Trophoblast cell (in vitro differentiated cells and primary cell): ENCODE results near the gene RNU1-3.
"Not testable (repeated sequence)": the region's sequence is repeated elsewhere in the genome, so short reads cannot be mapped to it uniquely, and the experiment has no call there.

Experiments
- DNase-seq, 2 donors: peaks; one replicate each; pipeline ENCODE4 v3.0.0-alpha.2; 2016
- H2AFZ ChIP-seq: 2 replicates; pipeline ENCODE4 v1.6.1; 2013; ENCODE audit warnings: low read length, moderate library complexity, mild to moderate bottlenecking; ENCODE audit not compliant: insufficient read depth, poor library complexity
- H2AK5ac ChIP-seq: 2 replicates; pipeline ENCODE4 v1.6.1; 2013; ENCODE audit warnings: mild to moderate bottlenecking, low read length
- H2BK120ac ChIP-seq: 2 replicates; pipeline ENCODE4 v1.6.1; 2013; ENCODE audit warnings: low read length, mild to moderate bottlenecking, moderate library complexity; ENCODE audit not compliant: insufficient read depth, poor library complexity
- H2BK12ac ChIP-seq: 2 replicates; pipeline ENCODE4 v1.6.1; 2013; ENCODE audit warnings: mild to moderate bottlenecking, low read length, moderate library complexity
- H2BK5ac ChIP-seq: 2 replicates; pipeline ENCODE4 v1.6.1; 2013; ENCODE audit warnings: low read length, low read depth, moderate library complexity, mild to moderate bottlenecking; ENCODE audit not compliant: poor library complexity
- H3K14ac ChIP-seq: 2 replicates; pipeline ENCODE4 v1.6.1; 2013; ENCODE audit warnings: mild to moderate bottlenecking, low read length
- H3K18ac ChIP-seq: 2 replicates; pipeline ENCODE4 v1.6.1; 2013; ENCODE audit warnings: mild to moderate bottlenecking, low read length
- H3K23ac ChIP-seq: 2 replicates; pipeline ENCODE4 v1.6.1; 2013; ENCODE audit warnings: low read length
- H3K27ac ChIP-seq: 2 replicates; pipeline ENCODE4 v1.5.1; 2013; ENCODE audit warnings: low read depth, mild to moderate bottlenecking, inconsistent platforms, low read length, moderate library complexity
- H3K27me3 ChIP-seq: 2 replicates; pipeline ENCODE4 v1.6.1; 2013; ENCODE audit warnings: inconsistent platforms, mild to moderate bottlenecking, low read length, moderate library complexity; ENCODE audit not compliant: insufficient read depth
- H3K36me3 ChIP-seq, 2 experiments: 1 replicate in 1 of 2; 2 replicates in 1 of 2; pipeline ENCODE4 v1.6.1; 2013; ENCODE audit warnings: low read length in 2 of 2, mild to moderate bottlenecking in 2 of 2, moderate library complexity in 1 of 2; ENCODE audit not compliant: insufficient read depth in 2 of 2, control insufficient read depth in 1 of 2
- H3K4ac ChIP-seq: 2 replicates; pipeline ENCODE4 v1.6.1; 2013; ENCODE audit warnings: low read depth, mild to moderate bottlenecking, low read length, moderate library complexity
- H3K4me1 ChIP-seq, 2 experiments: 1 replicate in 1 of 2; 2 replicates in 1 of 2; pipeline ENCODE4 v1.6.1; 2013; ENCODE audit warnings: low read length in 2 of 2, mild to moderate bottlenecking in 2 of 2, moderate library complexity in 1 of 2; ENCODE audit not compliant: insufficient read depth in 2 of 2, control insufficient read depth in 1 of 2
- H3K4me2 ChIP-seq: 2 replicates; pipeline ENCODE4 v1.6.1; 2013; ENCODE audit warnings: inconsistent platforms, mild to moderate bottlenecking, low read length, moderate library complexity
- H3K4me3 ChIP-seq: 2 replicates; pipeline ENCODE4 v1.5.1; 2013; ENCODE audit warnings: mild to moderate bottlenecking, low read depth, low read length, inconsistent platforms
- H3K79me1 ChIP-seq: one replicate; pipeline ENCODE4 v1.6.1; 2013; ENCODE audit warnings: low read length
- H3K79me2 ChIP-seq: 2 replicates; pipeline ENCODE4 v1.6.1; 2013; ENCODE audit warnings: low read length, mild to moderate bottlenecking; ENCODE audit not compliant: control insufficient read depth, insufficient read depth, poor library complexity
- H3K9ac ChIP-seq: 2 replicates; pipeline ENCODE4 v1.6.1; 2013; ENCODE audit warnings: mild to moderate bottlenecking, low read length
- H3K9me3 ChIP-seq: 2 replicates; pipeline ENCODE4 v1.6.1; 2013; ENCODE audit warnings: low read depth, mild to moderate bottlenecking, control low read depth, inconsistent platforms, low read length; ENCODE audit not compliant: insufficient read depth
- H4K12ac ChIP-seq: 2 replicates; pipeline ENCODE4 v1.6.1; 2013; ENCODE audit warnings: low read depth, mild to moderate bottlenecking, low read length, moderate library complexity
- H4K8ac ChIP-seq: 2 replicates; pipeline ENCODE4 v1.6.1; 2013; ENCODE audit warnings: low read depth, mild to moderate bottlenecking, low read length, moderate library complexity
- H4K91ac ChIP-seq: one replicate; pipeline ENCODE4 v1.6.1; 2013; ENCODE audit warnings: low read depth, mild to moderate bottlenecking, low read length, moderate library complexity
- WGBS: extraction: QIAGEN DNeasy Blood & Tissue Kit; methylation state at CpG from one replicate; pipeline ENCODE4 v1.1.7; 2013; ENCODE audit warnings: missing lambda C conversion rate; ENCODE audit not compliant: insufficient read length, insufficient coverage; ENCODE audit errors: extremely low coverage; 5-methylcytosine and 5-hydroxymethylcytosine counted together

Gene RNU1-3

GRCh38 chr1:16623337-16623736, 43.4 kb downstream of the RNU1-3 start:
- H3K79me1 ChIP-seq, result not testable (repeated sequence)
- WGBS, result no CpG with 5 or more reads among the region's 7 CpGs

GRCh38 chr1:16621681-16622315, 45.0 kb downstream of the RNU1-3 start:
- not testable (repeated sequence) for H4K8ac ChIP-seq, H3K4me3 ChIP-seq, H3K4me2 ChIP-seq, H3K4me1 ChIP-seq, H3K27ac ChIP-seq, H3K4ac ChIP-seq, H4K12ac ChIP-seq, H2AK5ac ChIP-seq, H3K79me1 ChIP-seq, H3K27me3 ChIP-seq, H4K91ac ChIP-seq, H3K14ac ChIP-seq, H3K18ac ChIP-seq, H2AFZ ChIP-seq, H3K9ac ChIP-seq, H3K23ac ChIP-seq, H2BK5ac ChIP-seq, H2BK12ac ChIP-seq, H3K9me3 ChIP-seq, H3K79me2 ChIP-seq, H2BK120ac ChIP-seq, DNase-seq
- peaks cover 38 to 41% of the 10 kb centered on the region in 2 experiments for H3K36me3 ChIP-seq
- WGBS, result no CpG with 5 or more reads among the region's 9 CpGs

More at GRCh38 chr1:16623337-16623736, 43.4 kb downstream of the RNU1-3 start:
- H3K4me3 ChIP-seq, H3K9ac ChIP-seq, H2BK120ac ChIP-seq, DNase-seq, H3K27me3 ChIP-seq, H2AK5ac ChIP-seq, H3K9me3 ChIP-seq, H3K79me2 ChIP-seq, H4K8ac ChIP-seq, H2BK12ac ChIP-seq, H4K91ac ChIP-seq, H3K27ac ChIP-seq, H3K14ac ChIP-seq, H3K4ac ChIP-seq, H3K18ac ChIP-seq, H2AFZ ChIP-seq, H4K12ac ChIP-seq, H3K23ac ChIP-seq, H3K4me1 ChIP-seq, H2BK5ac ChIP-seq, H3K4me2 ChIP-seq: not testable (repeated sequence)
- H3K36me3 ChIP-seq, result peaks cover 42 to 43% of the 10 kb centered on the region in 2 experiments

GRCh38 chr1:16621300-16621658, 45.5 kb downstream of the RNU1-3 start:
- Histone ChIP-seq H3K4me1 (peaks cover 3 to 6% of the 10 kb centered on the region in 2 experiments), H2BK120ac (no peak overlapping the region), H4K8ac (no peak overlapping the region), H2BK5ac (no peak overlapping the region), H3K14ac (no peak overlapping the region), H3K79me2 (no peaks in the 10 kb centered on the region), H4K91ac (no peak overlapping the region), H2BK12ac (no peak overlapping the region), H2AK5ac (no peak overlapping the region), H3K4ac (no peak overlapping the region), H3K4me3 (no peak overlapping the region), H3K23ac (no peak overlapping the region), H3K9me3 (peaks cover 5% of the 10 kb centered on the region), H3K79me1 (no peaks in the 10 kb centered on the region), H3K9ac (no peak overlapping the region), H3K27me3 (no peaks in the 10 kb centered on the region), H3K4me2 (no peak overlapping the region), H3K18ac (no peak overlapping the region), H2AFZ (no peak overlapping the region), H3K27ac (no peak overlapping the region), H4K12ac (no peak overlapping the region), H3K36me3 (peaks cover 35 to 38% of the 10 kb centered on the region in 2 experiments)
- WGBS, result no CpG with 5 or more reads among the region's 2 CpGs
- no peak for DNase-seq

GRCh38 chr1:16619803-16620501, 46.8 kb downstream of the RNU1-3 start:
- not testable (repeated sequence) for H3K27ac ChIP-seq, H3K4me2 ChIP-seq, H3K79me1 ChIP-seq, H3K4ac ChIP-seq, H2BK12ac ChIP-seq, H3K9me3 ChIP-seq, H4K8ac ChIP-seq, H2BK120ac ChIP-seq, H3K18ac ChIP-seq, H2AK5ac ChIP-seq, H4K91ac ChIP-seq, H3K23ac ChIP-seq, H3K9ac ChIP-seq, DNase-seq, H2BK5ac ChIP-seq, H3K4me3 ChIP-seq, H2AFZ ChIP-seq, H3K79me2 ChIP-seq, H3K4me1 ChIP-seq, H4K12ac ChIP-seq, H3K14ac ChIP-seq, H3K27me3 ChIP-seq
- no CpG with 5 or more reads among the region's 21 CpGs for WGBS
- peaks cover 25 to 28% of the 10 kb centered on the region in 2 experiments for H3K36me3 ChIP-seq
